Head of caudate nucleus (tissue), 42 donors: ENCODE measurements around the gene CCDC107.

ENCODE experiments used
- DNase-seq, 42 donors: peaks; one replicate each; pipeline versions ENCODE4 v3.0.0 to v3.0.0-alpha.2; 2020 to 2021; ENCODE audit warnings: mixed read lengths in 7 of 42
- intact Hi-C: fragments of 100-400 bp; cut with DNase I; formaldehyde crosslinking; loops from one replicate; pipeline ENCODE4 v1.15.0; 2022

The CCDC107 gene

DNA sequence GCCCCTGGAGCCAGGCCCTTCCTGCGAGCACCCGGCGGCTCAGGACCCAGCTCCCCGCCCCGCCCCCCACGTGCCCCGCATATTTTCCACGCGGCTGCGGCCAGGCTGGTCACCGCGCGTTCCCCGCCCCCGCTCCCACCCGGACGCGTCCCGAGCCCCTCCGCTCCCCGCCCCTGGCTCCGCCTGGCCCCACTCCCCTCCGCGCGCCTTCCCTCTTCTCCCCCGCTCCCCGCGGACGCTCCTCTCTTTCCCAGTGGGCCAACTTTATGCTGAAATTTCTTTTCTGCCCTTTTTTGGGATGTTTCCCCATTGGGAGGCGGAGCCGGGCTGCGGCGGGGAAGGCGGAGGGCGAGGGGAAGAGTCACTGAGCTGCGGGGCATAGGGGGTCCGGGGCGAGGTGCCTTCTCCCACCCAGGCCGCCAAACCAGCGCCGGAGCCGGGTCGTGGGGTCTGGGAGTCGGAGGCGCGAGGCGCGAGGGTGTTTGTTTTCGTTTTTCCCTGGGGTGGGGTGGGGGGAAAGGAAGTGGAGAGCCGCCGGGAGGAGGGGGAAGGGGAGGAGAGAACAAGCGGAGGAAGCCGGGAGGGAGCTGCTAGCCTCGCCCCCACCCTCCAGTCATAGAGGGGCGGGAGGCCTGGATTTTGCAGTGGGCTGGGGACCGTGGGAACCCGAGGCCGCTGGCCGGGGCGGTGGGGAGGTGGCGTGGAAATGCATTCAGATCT lies 32.7 kb downstream of the CCDC107 start:
- DNase-seq = peak in 40 of 42 donors; percentile 27 to 81 (median 56)

GRCh38 chr9:35691334-35691650 lies 33.2 kb downstream of the CCDC107 start:
- intact Hi-C loops = no loop called here
- no peak for DNase-seq

More for the DNA sequence above, 32.7 kb downstream of the CCDC107 start:
- intact Hi-C loops = no loop called here

GRCh38 chr9:35691757-35692301 lies 33.7 kb downstream of the CCDC107 start:
- no peak for DNase-seq
- intact Hi-C loops = no loop called here

DNA sequence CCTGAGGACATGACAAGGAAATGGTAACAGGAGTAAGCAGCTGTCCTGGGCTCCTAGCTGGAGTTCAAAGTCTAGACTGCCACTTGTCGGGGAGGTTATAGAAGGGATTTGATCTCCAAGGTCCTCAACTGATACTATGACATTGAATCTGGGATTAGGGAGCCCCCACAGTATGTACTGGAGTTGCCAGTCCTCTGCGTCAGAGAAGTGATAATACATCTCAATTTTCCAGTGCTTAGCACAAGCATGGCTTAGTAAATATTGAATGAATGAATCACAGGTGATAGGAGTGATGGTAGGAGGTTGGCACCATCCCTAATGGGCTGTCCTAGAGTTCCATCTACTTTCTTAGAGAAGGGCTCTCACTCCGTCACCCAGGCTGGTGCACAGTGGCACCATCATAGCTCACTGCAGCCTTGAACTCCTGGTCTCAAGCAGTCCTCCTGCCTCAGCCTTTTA lies 37.9 kb downstream of the CCDC107 start:
- DNase-seq = no peak
- intact Hi-C loops = no loop called here

GRCh38 chr9:35696520-35697215 lies 38.6 kb downstream of the CCDC107 start:
- peak in 39 of 42 donors; percentile 29 to 81 (median 55) for DNase-seq
- intact Hi-C loops = no loop called here

GRCh38 chr9:35697486-35697885 lies 39.4 kb downstream of the CCDC107 start:
- intact Hi-C loops = no loop called here
- DNase-seq = no peak

- intact Hi-C loops = no loop called here
- DNase-seq = no peak
Observed at GRCh38 chr9:35698231-35698630, 40.1 kb downstream of the CCDC107 start.

GRCh38 chr9:35700031-35700430 lies 41.9 kb downstream of the CCDC107 start:
- intact Hi-C loops = no loop called here
- DNase-seq = no peak

DNA sequence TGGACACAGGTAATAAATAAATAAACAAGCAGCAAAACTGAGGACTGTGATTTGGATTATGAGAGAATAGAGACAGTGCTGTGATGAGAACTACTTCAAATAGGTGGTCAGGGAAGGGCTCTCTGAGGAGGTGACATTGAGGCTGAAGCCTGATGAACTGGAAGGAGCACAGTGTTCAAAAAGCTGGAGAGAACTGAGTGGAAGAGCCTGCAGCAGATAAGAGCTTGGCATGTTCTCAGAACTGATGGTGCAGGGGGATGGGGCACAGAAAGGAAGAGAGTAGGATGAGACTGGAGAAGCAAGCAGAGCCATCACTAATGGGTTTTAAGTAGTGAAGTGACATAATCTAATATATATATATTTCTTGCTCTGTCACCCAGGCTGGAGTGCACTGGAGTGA lies 42.9 kb downstream of the CCDC107 start:
- DNase-seq = no peak
- intact Hi-C loops = no loop called here

- DNase-seq = no peak
- intact Hi-C loops = no loop called here
Observed at GRCh38 chr9:35702696-35703095, 44.6 kb downstream of the CCDC107 start.

- no peak for DNase-seq
- intact Hi-C loops = no loop called here
Observed at GRCh38 chr9:35703906-35704672, 46.0 kb downstream of the CCDC107 start.

- no peak for DNase-seq
- intact Hi-C loops = no loop called here
Observed at GRCh38 chr9:35705372-35705771, 47.3 kb downstream of the CCDC107 start.

GRCh38 chr9:35705836-35706430 lies 47.8 kb downstream of the CCDC107 start:
- intact Hi-C loops = no loop called here
- DNase-seq = no peak

DNA sequence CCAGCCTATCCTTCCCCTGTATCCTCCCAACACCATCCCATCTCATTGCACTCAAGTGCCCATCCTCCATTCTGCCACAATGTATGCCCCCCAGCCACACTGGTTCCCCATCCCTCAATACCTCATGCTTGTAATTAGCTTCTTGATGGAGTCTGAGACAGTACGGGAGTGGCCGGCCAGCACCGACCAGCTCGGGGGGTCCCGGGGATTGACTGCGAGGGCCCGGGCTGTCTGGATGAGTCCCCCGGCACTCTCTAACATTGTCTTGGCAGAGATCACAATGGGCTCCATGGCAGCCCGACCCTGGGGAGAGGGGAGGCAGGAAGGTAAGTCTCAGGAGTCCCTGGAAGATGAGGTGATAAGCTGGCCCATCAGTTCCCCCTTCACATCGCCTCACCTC lies 48.9 kb downstream of the CCDC107 start:
- intact Hi-C loops = no loop called here

DNA sequence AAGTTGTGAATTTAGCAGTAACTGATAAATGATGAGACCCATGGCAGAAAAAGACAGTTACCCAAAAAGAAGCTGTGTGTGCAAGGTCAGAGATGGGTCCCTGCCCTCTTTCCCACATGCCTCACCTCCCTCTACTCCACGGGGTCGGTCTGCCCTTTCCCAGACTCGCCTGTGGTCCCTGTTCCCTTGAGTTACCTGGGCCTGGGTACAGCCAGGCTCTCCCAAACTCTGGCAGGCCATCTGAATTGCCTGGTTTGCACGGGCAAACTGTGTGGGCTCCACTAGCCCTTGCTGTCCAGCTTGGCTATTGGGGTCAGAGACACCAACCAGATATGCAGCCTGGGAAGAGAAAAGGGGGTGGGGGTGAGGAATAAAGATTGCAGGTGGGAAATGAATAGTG lies 50.1 kb downstream of the CCDC107 start:
- DNase-seq = no peak
- intact Hi-C loops = no loop called here

More for the DNA sequence above, 48.9 kb downstream of the CCDC107 start:
- no peak for DNase-seq

DNA sequence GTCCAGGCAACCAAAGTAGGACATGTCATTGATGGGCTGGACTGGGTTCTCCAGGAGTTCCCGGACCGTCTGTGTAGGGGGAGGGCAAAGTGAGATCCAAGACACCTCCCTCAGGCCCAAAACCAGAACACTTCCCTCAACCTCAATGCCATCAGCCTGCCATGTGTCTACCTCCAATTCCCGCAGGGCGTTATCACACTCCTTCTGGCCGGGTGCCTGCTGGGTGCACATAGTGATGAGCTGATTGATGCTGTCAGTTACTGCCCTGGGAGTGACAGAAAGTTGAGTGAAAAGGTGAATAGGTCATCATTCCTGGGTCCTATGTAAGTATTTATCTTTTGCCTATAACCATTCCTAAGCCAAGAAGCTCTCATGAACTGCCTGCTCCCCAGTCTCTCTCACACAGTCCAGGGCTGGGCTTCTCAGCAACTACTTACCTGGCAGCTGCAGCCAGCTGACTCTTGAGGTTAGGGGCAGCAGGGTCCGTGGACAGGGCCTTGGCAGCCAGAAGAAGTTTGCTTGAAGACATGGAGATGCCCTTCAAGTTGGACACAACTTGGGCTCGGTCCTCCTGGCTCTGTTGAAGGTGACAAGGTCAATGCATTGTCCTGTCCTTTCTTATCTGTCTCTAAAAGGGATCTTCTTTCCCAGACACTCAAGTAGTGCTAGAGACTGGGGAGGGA lies 52.9 kb downstream of the CCDC107 start:
- no peak for DNase-seq
- intact Hi-C loops = no loop called here
